HCT116 (cell line): ENCODE measurements around the gene PRKCZ. TPM values are rescaled to one million over a fixed set of nuclear protein-coding genes. Genes with fewer than 3 reads are reported as not detected.

Source experiments
- ATAC-seq: fragments of 200-7000 bp; cut with Tn5 transposase; 2 replicates; pipeline ENCODE4 v1.9.1; 2020; ENCODE audit warnings: mild to moderate bottlenecking, moderate library complexity
- BruUV-seq: library from RNA; stranded (reverse); fragments of 400-500 nt; replicated peaks from 2 replicates; lab custom pipeline; 2021; lab: Mats Ljungman, UMichigan
- CTCF ChIA-PET: fragments of 300-600 bp; sonication (Branson Sonifier 250); formaldehyde crosslinking; loops from one replicate; lab custom pipeline; 2021; ENCODE audit warnings: antibody characterized with exemption; lab: Charles Lee
- POLR2A ChIA-PET: fragments of 300-600, 350-600 bp; sonication (Branson Sonifier 250); formaldehyde crosslinking; loops from one replicate; lab custom pipeline; 2021; ENCODE audit warnings: antibody characterized with exemption; lab: Charles Lee
- RAD21 ChIA-PET, 2 experiments: fragments of 300-600 bp; sonication (Branson Sonifier 250); formaldehyde crosslinking; loops; one replicate each; lab custom pipeline; 2023; ENCODE audit warnings: low total read pairs in 2 of 2; ENCODE audit not compliant: uncharacterized antibody in 2 of 2, unreplicated experiment in 2 of 2, low non-redundant PET in 1 of 2; lab: Charles Lee
- DNase-seq: peaks from one replicate; pipeline ENCODE4 v3.0.0-alpha.2; 2010; ENCODE audit warnings: low read depth, low spot score
- H2AFZ ChIP-seq: fragments of 200-600 bp; shearing (Covaris generic), sonication (generic); 2 replicates; pipeline ENCODE4 v1.6.1; 2017; ENCODE audit warnings: low read depth, mixed run types, mixed read lengths, antibody characterized with exemption, low read length; ENCODE audit not compliant: poor library complexity, severe bottlenecking
- H3K27ac ChIP-seq: 2 replicates; pipeline ENCODE4 v1.5.1; 2012; ENCODE audit warnings: low read depth, low read length
- H3K27me3 ChIP-seq: fragments of 200-600 bp; sonication (generic); 2 replicates; pipeline ENCODE4 v1.6.1; 2016; ENCODE audit warnings: mixed run types, low read length, mixed read lengths; ENCODE audit not compliant: insufficient read depth
- H3K36me3 ChIP-seq, 2 experiments: fragments of 200-500 bp in 1 of 2; fragments of 200-600 bp in 1 of 2; sonication (Bioruptor generic) in 1 of 2; sonication (generic) in 1 of 2; 2 replicates each; pipeline versions ENCODE4 v1.5.1 to v1.6.1; 2014 to 2016; ENCODE audit warnings: low read length in 2 of 2, inconsistent platforms in 1 of 2, mixed read lengths in 1 of 2, mixed run types in 1 of 2; ENCODE audit not compliant: insufficient read depth in 2 of 2, control insufficient read depth in 1 of 2
- H3K4me1 ChIP-seq, 2 experiments: fragments of 200-600 bp in 1 of 2; sonication (generic) in 1 of 2; 2 replicates each; pipeline versions ENCODE4 v1.5.1 to v1.6.1; 2012 to 2017; ENCODE audit warnings: low read length in 2 of 2, inconsistent platforms in 1 of 2, mild to moderate bottlenecking in 1 of 2, mixed read lengths in 1 of 2, mixed run types in 1 of 2, moderate library complexity in 1 of 2; ENCODE audit not compliant: insufficient read depth in 2 of 2, control insufficient read depth in 1 of 2
- H3K4me2 ChIP-seq: fragments of 200-600 bp; sonication (generic); 2 replicates; pipeline ENCODE4 v1.6.1; 2017; ENCODE audit warnings: mixed run types, low read length, mixed read lengths
- H3K4me3 ChIP-seq, 2 experiments: fragments of 200-600 bp in 1 of 2; sonication (generic) in 1 of 2; replicated peaks in 1 of 2; 2 replicates each; pipeline ENCODE4 v1.5.1; 2011 to 2016; ENCODE audit warnings: low read length in 2 of 2, control low read depth in 1 of 2, low read depth in 1 of 2, mild to moderate bottlenecking in 1 of 2, mixed read lengths in 1 of 2, mixed run types in 1 of 2
- H3K79me2 ChIP-seq: fragments of 200-600 bp; sonication (generic); 2 replicates; pipeline ENCODE4 v1.6.1; 2017; ENCODE audit warnings: mild to moderate bottlenecking, mixed run types, low read length, moderate library complexity, mixed read lengths; ENCODE audit not compliant: insufficient read depth
- H3K9ac ChIP-seq: fragments of 200-600 bp; sonication (generic); 2 replicates; pipeline ENCODE4 v1.6.1; 2016; ENCODE audit warnings: low read length, mixed read lengths
- H3K9me2 ChIP-seq: fragments of 200-600 bp; sonication (generic), shearing (Covaris generic); 2 replicates; pipeline ENCODE4 v1.6.1; 2017; ENCODE audit warnings: mixed run types, mild to moderate bottlenecking, moderate library complexity; ENCODE audit not compliant: insufficient read depth
- H3K9me3 ChIP-seq, 2 experiments: fragments of 200-500 bp in 1 of 2; fragments of 200-600 bp in 1 of 2; sonication (Bioruptor generic) in 1 of 2; sonication (generic) in 1 of 2; 2 replicates each; pipeline ENCODE4 v1.6.1; 2014 to 2017; ENCODE audit warnings: low read length in 2 of 2, mixed read lengths in 2 of 2, inconsistent platforms in 1 of 2, low read depth in 1 of 2, mild to moderate bottlenecking in 1 of 2, mixed run types in 1 of 2, moderate library complexity in 1 of 2; ENCODE audit not compliant: control insufficient read depth in 1 of 2, insufficient read depth in 1 of 2
- H4K20me1 ChIP-seq: fragments of 200-600 bp; sonication (generic), shearing (Covaris generic); 2 replicates; pipeline ENCODE4 v1.6.1; 2017; ENCODE audit warnings: mixed run types, mild to moderate bottlenecking, moderate library complexity; ENCODE audit not compliant: insufficient read depth
- CBX3 ChIP-seq: IDR thresholded peaks from 2 replicates; pipeline ENCODE4 v1.6.1; 2012; ENCODE audit warnings: low read depth
- CEBPB ChIP-seq: IDR thresholded peaks from 2 replicates; pipeline ENCODE4 v1.6.1; 2012; ENCODE audit warnings: low read depth
- EGR1 ChIP-seq: IDR thresholded peaks from 2 replicates; pipeline ENCODE4 v1.6.1; 2012; ENCODE audit warnings: low read depth
- MAX ChIP-seq: IDR thresholded peaks from 2 replicates; pipeline ENCODE4 v1.6.1; 2012
- POLR2A ChIP-seq: IDR thresholded peaks from 2 replicates; pipeline ENCODE4 v1.7.0; 2011; ENCODE audit warnings: borderline replicate concordance; ENCODE audit not compliant: insufficient read depth, insufficient read length; ENCODE audit errors: extremely low read depth
- RAD21 ChIP-seq: IDR thresholded peaks from 2 replicates; pipeline ENCODE4 v1.6.1; 2012; ENCODE audit warnings: low read depth, mild to moderate bottlenecking
- REST ChIP-seq: IDR thresholded peaks from 2 replicates; pipeline ENCODE4 v1.6.1; 2012; ENCODE audit warnings: low read depth
- YY1 ChIP-seq: IDR thresholded peaks from 2 replicates; pipeline ENCODE4 v1.6.1; 2011; ENCODE audit warnings: low read length, low read depth, moderate library complexity, mild to moderate bottlenecking; ENCODE audit not compliant: insufficient replicate concordance; ENCODE audit errors: extremely low read depth
- ZBTB33 ChIP-seq: IDR thresholded peaks from 2 replicates; pipeline ENCODE4 v1.6.1; 2011; ENCODE audit warnings: mild to moderate bottlenecking, low read length, moderate library complexity; ENCODE audit not compliant: insufficient replicate concordance; ENCODE audit errors: extremely low read depth
- ZFX ChIP-seq: fragments of 450-650 bp; IDR thresholded peaks from 2 replicates; pipeline ENCODE4 v1.6.1; 2017
- ZNF274 ChIP-seq: fragments of 200-500 bp; sonication (Bioruptor generic); IDR thresholded peaks from 2 replicates; pipeline ENCODE4 v1.6.1; 2014; ENCODE audit warnings: mild to moderate bottlenecking, low read depth, low read length, inconsistent platforms
- intact Hi-C: fragments of 100-400 bp; cut with micrococcal nuclease; formaldehyde crosslinking; loops from 2 replicates; pipeline ENCODE4 v1.10.0; 2022
- total RNA-seq: library from RNA; stranded (reverse); gene quantifications from one replicate; pipeline ENCODE4 v1.2.1, GENCODE V29; 2021; ENCODE audit not compliant: unreplicated experiment

Gene PRKCZ
- total RNA-seq, 1 experiment from 2014 or later, result 46.8 TPM

- RAD21 ChIA-PET, result no interaction called here
- intact Hi-C loops, result no loop called here
- Histone ChIP-seq H3K27me3 (no peaks in the 10 kb centered on the region), H2AFZ (no peak overlapping the region), H4K20me1 (no peaks in the 10 kb centered on the region), H3K4me1 (peaks cover 14 to 22% of the 10 kb centered on the region in 2 experiments), H3K36me3 (no peaks in the 10 kb centered on the region), H3K79me2 (no peaks in the 10 kb centered on the region), H3K4me2 (no peak overlapping the region), H3K9ac (no peak overlapping the region), H3K27ac (no peak overlapping the region), H3K9me2 (no peaks in the 10 kb centered on the region), H3K9me3 (no peaks in the 10 kb centered on the region), H3K4me3 (no peak overlapping the region)
- CTCF ChIA-PET, result no interaction called here
- TF ChIP-seq ZFX (no peak), POLR2A (no peak), MAX (no peak)
- BruUV-seq, result no TSS peak
- no peak for DNase-seq
- POLR2A ChIA-PET, result no interaction called here
- no peak for ATAC-seq
Measured at GRCh38 chr1:2215329-2215728, 165.1 kb downstream of the PRKCZ start.

- no peak overlapping the region for H3K27ac ChIP-seq
- H3K9ac ChIP-seq, result no peak overlapping the region
- BruUV-seq, result no TSS peak
- no peak overlapping the region for H2AFZ ChIP-seq
- no peaks in the 10 kb centered on the region for H3K27me3 ChIP-seq
- no peaks in the 10 kb centered on the region for H3K9me3 ChIP-seq
- H3K4me3 ChIP-seq, result no peak overlapping the region
- H3K79me2 ChIP-seq, result no peaks in the 10 kb centered on the region
- ChIA-PET RAD21 (no interaction called here), POLR2A (no interaction called here), CTCF (no interaction called here)
- no peaks in the 10 kb centered on the region for H4K20me1 ChIP-seq
- intact Hi-C loops, result no loop called here
- H3K4me2 ChIP-seq, result no peak overlapping the region
- TF ChIP-seq YY1, result no peak
- TF ChIP-seq ZNF274, result no peak
- TF ChIP-seq EGR1, result no peak
- no peak for TF ChIP-seq CBX3
- TF ChIP-seq REST, result no peak
- no peak for TF ChIP-seq RAD21
- TF ChIP-seq MAX, result no peak
- no peak for TF ChIP-seq CEBPB
- no peak for TF ChIP-seq ZBTB33
- peaks cover 14 to 22% of the 10 kb centered on the region in 2 experiments for H3K4me1 ChIP-seq
- no peak for DNase-seq
- no peak for ATAC-seq
- H3K36me3 ChIP-seq, result no peaks in the 10 kb centered on the region
- no peaks in the 10 kb centered on the region for H3K9me2 ChIP-seq
Measured at GRCh38 chr1:2215909-2216766, 165.9 kb downstream of the PRKCZ start.
